GM12878 (cell line): ENCODE measurements around the gene SLC4A2.

Experiments
- RAD21 ChIP-seq: IDR thresholded peaks from 2 replicates; pipeline ENCODE4 v1.6.1; 2011; ENCODE audit warnings: mild to moderate bottlenecking, low read depth, low read length, moderate library complexity; ENCODE audit not compliant: insufficient read depth
- RUNX3 ChIP-seq: IDR thresholded peaks from 2 replicates; pipeline ENCODE4 v1.6.1; 2012; ENCODE audit warnings: low read length, inconsistent platforms
- TF ChIP-seq, protein P1 (sequence below), 3 experiments: IDR thresholded peaks in 2 of 3; conservative IDR thresholded peaks in 1 of 3; 2 replicates each; pipeline ENCODE4 v1.5.1; 2011; ENCODE audit warnings: low read depth in 3 of 3, low read length in 3 of 3, mild to moderate bottlenecking in 3 of 3, control low read depth in 2 of 3, moderate library complexity in 2 of 3, inconsistent platforms in 1 of 3, mixed read lengths in 1 of 3; ENCODE audit not compliant: control insufficient read depth in 2 of 3, insufficient read depth in 1 of 3; ENCODE audit errors: extremely low read depth in 1 of 3

DNA sequence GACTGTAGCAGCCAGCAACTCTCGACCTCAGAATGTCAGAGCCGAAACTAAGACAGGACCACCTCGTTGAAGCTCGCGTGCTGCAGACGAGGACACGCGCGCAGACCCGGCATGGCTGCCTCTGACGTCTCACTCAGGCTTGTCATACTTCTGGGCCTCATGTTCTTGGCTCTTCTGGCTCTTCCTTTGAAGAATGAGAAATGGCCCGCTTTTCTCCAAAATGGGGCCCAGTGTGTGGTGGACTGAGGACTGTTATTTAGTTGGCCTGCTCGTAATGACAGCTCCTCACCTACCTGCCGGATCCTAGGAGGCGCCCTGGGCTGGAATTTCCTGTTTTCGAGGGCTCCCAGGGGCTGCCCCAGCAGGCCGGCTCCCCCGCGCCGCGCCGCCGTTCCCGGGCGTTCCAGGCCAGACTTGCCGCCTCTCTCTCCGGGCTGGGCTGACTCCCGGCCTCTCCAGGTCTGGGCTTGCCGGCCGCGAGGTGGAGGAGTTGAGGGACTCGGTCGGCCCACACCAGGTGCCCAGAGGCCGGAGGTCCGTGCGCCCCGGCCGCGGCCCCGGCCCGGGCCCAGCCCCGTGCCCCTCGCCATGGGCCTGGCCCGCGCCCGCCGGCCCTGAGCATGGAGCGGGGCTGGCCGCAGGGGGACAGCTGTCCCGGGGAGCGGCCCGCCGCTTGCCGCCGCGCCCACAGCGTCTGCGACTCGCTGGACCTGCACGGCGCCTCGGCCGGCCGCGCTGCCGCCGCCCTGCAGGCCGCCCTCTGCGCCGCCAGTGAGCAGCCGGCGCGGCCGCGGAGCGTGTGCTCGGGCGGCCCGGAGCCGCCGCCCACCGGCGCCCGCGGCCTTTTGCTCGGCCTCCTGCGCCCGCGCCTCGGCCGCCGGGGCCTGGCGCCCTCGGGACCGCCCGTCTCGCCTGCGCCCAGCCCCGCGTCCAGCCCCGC is 55.0 kb downstream of the SLC4A2 start:
- TF ChIP-seq RUNX3 (no peak), RAD21 (no peak)
- TF ChIP-seq, protein P1, sequence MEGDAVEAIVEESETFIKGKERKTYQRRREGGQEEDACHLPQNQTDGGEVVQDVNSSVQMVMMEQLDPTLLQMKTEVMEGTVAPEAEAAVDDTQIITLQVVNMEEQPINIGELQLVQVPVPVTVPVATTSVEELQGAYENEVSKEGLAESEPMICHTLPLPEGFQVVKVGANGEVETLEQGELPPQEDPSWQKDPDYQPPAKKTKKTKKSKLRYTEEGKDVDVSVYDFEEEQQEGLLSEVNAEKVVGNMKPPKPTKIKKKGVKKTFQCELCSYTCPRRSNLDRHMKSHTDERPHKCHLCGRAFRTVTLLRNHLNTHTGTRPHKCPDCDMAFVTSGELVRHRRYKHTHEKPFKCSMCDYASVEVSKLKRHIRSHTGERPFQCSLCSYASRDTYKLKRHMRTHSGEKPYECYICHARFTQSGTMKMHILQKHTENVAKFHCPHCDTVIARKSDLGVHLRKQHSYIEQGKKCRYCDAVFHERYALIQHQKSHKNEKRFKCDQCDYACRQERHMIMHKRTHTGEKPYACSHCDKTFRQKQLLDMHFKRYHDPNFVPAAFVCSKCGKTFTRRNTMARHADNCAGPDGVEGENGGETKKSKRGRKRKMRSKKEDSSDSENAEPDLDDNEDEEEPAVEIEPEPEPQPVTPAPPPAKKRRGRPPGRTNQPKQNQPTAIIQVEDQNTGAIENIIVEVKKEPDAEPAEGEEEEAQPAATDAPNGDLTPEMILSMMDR (IDR thresholded peaks at IDR 0.05 in 2 of 3, conservative IDR thresholded peaks at IDR 0.05 in 1 of 3; ENCODE audit: control insufficient read depth in 2 of 3, extremely low read depth in 1 of 3, insufficient read depth in 1 of 3, low read depth in 3 of 3, low read length in 3 of 3), result no peak
